NCI-H748 treated with DMSO at 0.1 percent for 48 hours (cell line): Measurements from ENCODE around the gene BMERB1.
"Not testable (repeated sequence)": the region's sequence is repeated elsewhere in the genome, so short reads cannot be mapped to it uniquely, and the experiment has no call there.

Experiments
- DNase-seq: peaks from one replicate; lab custom pipeline; 2025; lab: John Stamatoyannopoulos, UW

Gene BMERB1

DNA sequence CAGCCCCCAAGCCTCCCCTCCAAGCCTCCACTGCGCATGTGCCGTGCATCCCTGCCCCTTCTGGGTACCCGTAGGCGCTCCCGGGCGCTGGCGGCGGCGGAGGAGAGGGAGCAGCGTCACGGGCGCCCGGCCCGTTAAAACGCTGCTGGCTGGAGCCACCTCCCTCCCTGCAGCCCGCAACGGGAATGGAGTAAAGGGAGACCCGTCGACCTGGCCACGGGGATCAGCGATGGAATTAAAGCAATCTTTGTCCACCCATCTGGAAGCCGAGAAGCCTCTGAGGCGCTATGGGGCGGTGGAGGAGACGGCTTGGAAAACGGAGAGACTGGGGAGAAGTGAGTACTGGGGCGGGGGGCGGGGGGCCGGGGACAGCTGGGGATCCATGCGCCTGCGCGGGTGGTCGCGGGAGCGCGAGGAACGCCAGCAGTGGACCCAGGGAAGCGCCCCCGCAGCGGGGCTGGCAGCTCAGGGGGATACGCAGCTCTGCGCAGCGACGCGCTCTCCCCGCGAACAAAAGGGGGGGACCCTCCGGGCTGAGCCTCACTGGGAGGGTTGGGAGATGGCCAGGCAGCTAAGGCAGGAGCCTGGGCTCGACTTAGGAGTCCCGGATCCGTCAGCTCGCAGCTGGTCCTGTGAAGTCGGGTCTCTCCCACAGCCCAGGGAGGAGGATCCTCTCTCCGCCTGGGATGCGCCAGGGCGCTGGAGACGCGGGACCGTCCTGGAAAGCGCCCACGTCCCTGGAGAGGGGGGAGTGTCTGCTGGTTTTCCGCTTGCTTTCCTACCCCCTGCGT lies at the start of gene BMERB1:
Gene BMERB1 (plus strand): TSS at position 164 of the 791 bp plus-strand sequence. CDS start 66 bp downstream, at position 230.
- peak; percentile 30 for DNase-seq

- DNase-seq: not testable (repeated sequence)
Observed at GRCh38 chr16:15388060-15388459, 46.3 kb upstream of the BMERB1 start.

GRCh38 chr16:15389916-15390315 lies 44.5 kb upstream of the BMERB1 start:
- DNase-seq: not testable (repeated sequence)

DNA sequence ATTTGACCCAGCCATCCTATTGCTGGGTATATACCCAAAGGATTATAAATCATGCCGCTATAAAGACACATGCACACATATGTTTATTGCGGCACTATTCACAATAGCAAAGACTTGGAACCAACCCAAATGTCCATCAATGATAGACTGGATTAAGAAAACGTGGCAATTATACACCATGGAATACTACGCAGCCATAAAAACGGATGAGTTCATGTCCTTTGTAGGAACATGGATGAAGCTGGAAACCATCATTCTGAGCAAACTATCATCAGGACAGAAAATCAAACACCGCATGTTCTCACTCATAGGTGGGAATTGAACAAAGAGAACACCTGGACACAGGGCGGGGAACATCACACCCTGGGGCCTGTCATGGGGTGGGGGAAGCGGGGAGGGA lies 41.4 kb upstream of the BMERB1 start:
- DNase-seq: not testable (repeated sequence)

GRCh38 chr16:15395631-15396508 lies 38.5 kb upstream of the BMERB1 start, which contains the start of gene MPV17L:
MPV17L (plus strand) TSS chr16:15395754; CDS start chr16:15395898, 144 bp downstream.
- not testable (repeated sequence) for DNase-seq

GRCh38 chr16:15396509-15396829 lies 37.9 kb upstream of the BMERB1 start:
- DNase-seq: not testable (repeated sequence)

GRCh38 chr16:15396948-15397594 lies 37.3 kb upstream of the BMERB1 start:
- DNase-seq: no peak

DNA sequence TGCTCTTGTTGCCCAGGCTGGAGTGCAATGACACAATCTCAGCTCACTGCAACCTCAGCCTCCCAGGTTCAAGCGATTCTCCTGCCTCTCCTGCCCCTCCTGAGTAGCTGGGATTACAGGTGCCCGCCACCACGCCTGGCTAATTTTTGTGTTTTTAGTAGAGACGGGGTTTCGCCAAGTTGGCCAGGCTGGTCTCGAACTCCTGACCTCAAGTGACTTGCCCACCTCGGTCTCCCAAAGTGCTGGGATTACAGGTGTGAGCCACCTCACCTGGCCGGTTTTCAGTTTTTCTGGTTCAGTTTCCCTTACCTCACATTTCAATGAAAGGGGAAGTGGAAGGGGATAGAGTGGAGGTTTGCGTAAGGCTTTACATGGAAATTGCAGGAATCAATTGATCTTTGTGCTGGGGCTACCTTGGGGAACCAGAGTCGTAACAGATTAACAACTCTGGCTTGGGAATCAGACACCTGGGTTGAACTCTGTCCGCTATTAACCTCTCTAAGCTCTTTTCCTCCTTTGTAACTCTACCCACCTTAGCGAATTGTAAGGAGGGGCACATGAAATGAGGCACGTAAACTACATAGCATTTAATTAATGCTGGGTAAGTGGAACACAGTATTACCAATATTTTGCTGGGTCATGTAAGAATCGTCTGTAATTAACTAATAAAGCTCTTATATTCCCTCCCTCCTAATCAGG lies 35.6 kb upstream of the BMERB1 start:
- no peak for DNase-seq

DNA sequence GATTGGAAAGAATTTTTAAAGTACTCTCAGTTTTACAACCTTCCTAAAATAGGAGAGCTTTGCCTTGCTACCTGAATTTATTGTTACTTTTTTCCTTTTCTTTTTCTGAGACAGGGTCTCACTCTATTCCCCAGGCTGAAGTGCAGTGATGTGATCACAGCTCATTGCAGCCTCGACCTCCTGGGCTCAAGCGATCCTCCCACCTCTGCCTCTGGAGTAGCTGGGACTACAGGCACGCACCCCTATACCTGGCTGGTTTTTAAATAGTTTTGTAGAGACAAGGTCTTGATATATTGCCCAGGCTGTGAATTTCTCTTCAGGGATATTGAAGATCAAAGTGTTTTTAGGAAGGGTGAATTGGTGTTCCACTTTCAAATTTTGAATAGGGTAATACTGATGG lies 35.1 kb upstream of the BMERB1 start:
- no peak for DNase-seq

- DNase-seq: not testable (repeated sequence)
Observed at GRCh38 chr16:15400314-15400713, 34.1 kb upstream of the BMERB1 start.

DNA sequence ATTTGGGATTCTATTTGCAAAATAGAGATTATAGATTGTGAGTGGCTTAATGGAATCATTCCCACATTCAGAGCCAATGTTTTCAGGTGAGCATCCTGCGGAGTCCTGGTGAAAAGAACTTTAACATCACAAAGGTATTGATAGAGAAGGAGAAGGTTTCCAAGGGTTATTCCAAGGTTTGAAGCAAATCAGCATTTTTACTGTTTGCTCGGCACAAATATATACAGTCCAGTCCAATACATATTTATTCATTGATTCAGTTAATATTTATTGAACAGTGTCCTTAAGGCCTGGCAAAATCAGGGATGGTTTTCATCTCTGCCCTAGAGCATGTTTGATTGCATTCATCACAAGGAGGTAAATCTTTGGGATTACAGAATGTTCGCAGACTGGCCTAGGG lies 32.4 kb upstream of the BMERB1 start:
- no peak for DNase-seq

DNA sequence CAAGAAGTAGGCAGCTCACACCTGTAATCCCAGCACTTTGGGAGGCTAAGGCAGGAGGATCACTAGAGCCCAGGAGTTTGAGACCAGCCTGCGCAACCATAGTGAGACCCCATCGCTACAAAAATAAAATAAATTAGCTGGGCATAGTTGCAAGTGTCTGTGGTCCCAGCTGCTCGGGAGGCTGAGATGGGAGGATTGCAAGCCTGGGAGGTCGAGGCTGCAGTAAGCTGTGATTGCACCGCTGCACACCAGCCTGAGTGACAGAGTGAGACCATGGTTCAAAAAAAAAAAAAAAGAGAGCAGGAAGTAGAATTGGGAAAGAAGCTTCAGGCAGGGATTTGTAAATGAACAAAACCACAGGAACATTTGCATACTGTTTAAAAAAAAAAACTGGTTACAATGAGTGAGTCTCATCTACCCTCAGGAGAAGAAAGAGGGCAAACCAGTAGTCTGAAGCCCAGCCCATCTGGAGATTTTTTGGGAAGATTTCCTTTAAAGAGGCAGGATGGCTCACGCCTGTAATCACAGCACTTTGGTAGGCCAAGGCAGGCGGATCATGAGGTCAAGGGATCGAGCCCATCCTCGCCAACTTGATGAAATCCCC lies 30.9 kb upstream of the BMERB1 start:
- no peak for DNase-seq

GRCh38 chr16:15404091-15404490 lies 30.3 kb upstream of the BMERB1 start:
- DNase-seq: not testable (repeated sequence)

DNA sequence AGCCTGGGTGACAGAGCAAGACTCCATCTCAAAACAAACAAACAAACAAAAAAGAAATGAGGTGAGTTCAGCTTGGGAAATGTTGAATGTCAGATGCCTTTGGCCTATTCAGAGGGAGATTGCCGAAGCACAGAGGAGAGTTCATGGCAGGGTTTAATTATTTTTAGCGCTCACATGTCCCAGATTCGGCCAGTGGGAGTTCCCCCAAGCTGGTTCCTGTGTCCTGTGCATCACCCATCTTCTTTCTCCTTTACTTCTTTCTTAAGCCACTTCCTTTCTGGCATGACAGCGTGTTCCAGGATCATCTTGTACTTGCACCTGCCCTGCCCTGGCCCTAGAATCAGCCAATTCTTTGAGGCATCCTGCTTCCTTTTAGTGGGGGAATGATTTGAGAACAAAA lies 29.6 kb upstream of the BMERB1 start:
- no peak for DNase-seq

DNA sequence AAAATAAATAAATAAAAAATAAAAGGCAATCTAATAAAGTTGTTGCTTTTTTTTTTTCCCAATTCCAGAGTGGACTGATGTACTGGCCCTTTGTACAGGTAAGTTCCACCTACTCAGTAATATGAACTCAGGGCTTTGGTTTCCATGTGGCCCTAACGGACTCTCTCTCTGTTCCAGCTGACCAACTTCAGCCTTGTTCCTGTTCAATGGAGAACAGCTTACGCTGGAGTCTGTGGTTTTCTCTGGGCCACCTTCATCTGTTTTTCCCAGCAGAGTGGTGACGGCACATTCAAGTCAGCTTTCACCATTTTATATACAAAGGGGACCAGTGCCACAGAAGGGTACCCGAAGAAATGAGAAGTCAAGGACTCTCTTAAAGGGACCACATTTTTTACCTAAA lies 26.6 kb upstream of the BMERB1 start:
- DNase-seq: not testable (repeated sequence)

GRCh38 chr16:15409476-15409875 lies 24.9 kb upstream of the BMERB1 start:
- DNase-seq: not testable (repeated sequence)

DNA sequence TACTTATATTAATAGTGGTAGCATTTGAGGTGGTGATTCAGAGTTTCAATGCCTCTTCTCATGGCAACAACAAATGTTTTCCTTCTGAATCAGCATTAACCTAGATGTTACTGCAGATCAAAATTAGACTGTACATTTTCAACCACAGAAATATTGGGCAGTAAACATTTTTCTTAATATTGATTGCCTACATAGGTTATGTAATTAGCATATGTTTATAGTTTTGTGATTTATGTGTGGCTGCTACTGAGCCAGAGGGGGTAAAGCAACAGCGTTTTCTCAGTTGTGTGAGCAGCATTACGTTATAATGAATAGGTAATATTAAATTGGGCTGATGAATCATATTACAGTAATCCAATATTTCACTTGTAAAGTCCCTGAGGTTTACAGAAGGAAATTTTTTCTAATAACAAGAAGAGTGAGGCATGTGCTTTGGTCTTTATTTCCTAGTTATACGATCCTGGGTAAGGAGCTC lies 18.8 kb upstream of the BMERB1 start:
- no peak for DNase-seq

DNA sequence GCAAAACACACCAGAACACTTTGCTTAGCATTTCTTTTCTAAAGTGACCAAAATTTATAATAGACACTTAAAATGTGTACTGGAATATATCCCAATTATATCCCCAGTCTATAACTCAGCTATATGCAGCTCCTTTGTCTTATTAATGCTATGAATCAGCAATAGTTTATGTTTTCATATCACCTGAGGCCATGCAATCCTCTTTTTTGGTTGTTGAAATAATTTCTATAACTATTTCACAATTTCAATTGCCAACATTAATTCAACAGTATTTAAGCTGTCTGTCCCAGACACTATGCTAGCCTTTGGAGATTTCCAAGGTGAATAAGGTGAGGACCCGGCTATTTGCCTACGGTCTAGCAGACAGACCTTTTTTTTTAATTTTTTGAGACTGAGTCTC lies 17.2 kb upstream of the BMERB1 start:
- no peak for DNase-seq

DNA sequence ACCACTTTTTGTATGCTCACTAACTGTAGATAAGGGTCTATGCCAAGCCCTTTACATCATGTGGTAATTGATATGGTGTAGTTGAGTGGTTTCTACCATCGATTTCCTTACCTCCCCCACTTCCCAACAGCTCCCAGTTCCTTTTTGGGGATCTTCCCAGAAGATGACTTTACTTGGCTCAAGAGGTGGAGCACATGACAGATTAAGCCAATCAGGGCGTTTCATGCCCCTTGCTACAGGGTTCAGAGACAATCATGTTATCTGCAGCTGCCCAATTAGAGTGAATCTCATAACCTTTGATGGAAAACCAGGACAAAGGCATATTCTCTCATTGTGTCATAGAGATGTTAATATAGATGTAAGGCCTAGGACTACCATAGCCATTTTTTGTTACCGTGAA lies 16.2 kb upstream of the BMERB1 start:
- no peak for DNase-seq

DNA sequence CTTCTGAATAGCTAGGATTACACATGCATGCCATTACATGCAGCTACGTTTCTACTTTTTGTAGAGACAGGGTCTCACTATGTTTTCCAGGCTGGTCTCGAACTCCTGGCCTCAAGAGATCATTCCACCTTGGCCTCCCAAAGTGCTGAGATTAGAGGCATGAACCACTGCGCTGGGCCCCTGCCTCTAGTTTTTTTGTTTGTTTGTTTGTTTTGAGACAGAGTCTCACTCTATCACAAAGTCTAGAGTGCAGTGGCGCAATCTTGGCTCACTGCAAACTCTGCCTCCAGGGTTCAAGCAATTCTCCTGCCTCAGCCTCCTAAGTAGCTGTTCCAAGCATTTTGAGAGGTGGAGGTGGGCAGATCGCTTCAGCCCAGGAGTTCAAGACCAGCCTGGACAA lies 12.7 kb upstream of the BMERB1 start:
- DNase-seq: not testable (repeated sequence)

- DNase-seq: no peak
Observed at GRCh38 chr16:15422222-15422621, 12.2 kb upstream of the BMERB1 start.
